Gastrocnemius medialis (tissue), 4 donors: ENCODE measurements around the gene DMD.

Source experiments
- CTCF ChIP-seq, 5 experiments: fragments of 450-650 bp in 3 of 5; fragments of 200-600 bp in 2 of 5; sonication (generic) in 2 of 5; IDR thresholded peaks in 4 of 5; conservative IDR thresholded peaks in 1 of 5; 1 replicate in 4 of 5; 2 replicates in 1 of 5; pipeline ENCODE4 v1.5.1; 2016 to 2019; ENCODE audit warnings: antibody characterized with exemption in 5 of 5, mild to moderate bottlenecking in 3 of 5, moderate library complexity in 3 of 5
- POLR2A ChIP-seq, 2 donors: fragments of 450-650 bp; IDR thresholded peaks; one replicate each; pipeline ENCODE4 v1.6.1; 2017; ENCODE audit warnings: antibody characterized with exemption in 2 of 2, mild to moderate bottlenecking in 2 of 2, moderate library complexity in 2 of 2

GRCh38 chrX:31117266-31117665 lies 2094.1 kb downstream of the DMD start:
- TF ChIP-seq CTCF (IDR thresholded peaks at IDR 0.05 in 4 of 5, conservative IDR thresholded peaks at IDR 0.05 in 1 of 5) = no peak
- no peak for TF ChIP-seq POLR2A (IDR thresholded peaks at IDR 0.05)
